Naive thymus-derived CD8-positive, alpha-beta T cell (primary cell): ENCODE measurements around the gene EXOSC3. TPM values are rescaled to one million over a fixed set of nuclear protein-coding genes. Genes with fewer than 3 reads are reported as not detected.
A peak's percentile ranks its signal among the peaks of the same experiment; 100 is the strongest.

Experiments
- ATAC-seq, 2 donors: fragments of 150-1000 bp; cut with Tn5 transposase in 1 of 2; sonication (Bioruptor Pico), chemical (Tn5 transposase) in 1 of 2; 1 replicate in 1 of 2; 2 replicates in 1 of 2; pipeline ENCODE4 v1.10.0; 2021; ENCODE audit warnings: mild to moderate bottlenecking in 2 of 2, moderate library complexity in 2 of 2
- POLR2A ChIA-PET: fragments of 350-600 bp; sonication (Branson Sonifier 250); formaldehyde crosslinking; loops from one replicate; lab custom pipeline; 2021; ENCODE audit warnings: antibody characterized with exemption; lab: Charles Lee
- DNase-seq, 10 donors: peaks; one replicate each; pipeline versions ENCODE4 v3.0.0 to v3.0.0-alpha.2; 2020 to 2022
- H3K27ac Mint-ChIP-seq, 10 donors: one replicate each; pipeline ENCODE4 v1.8.0; 2020 to 2022; ENCODE audit warnings: mild to moderate bottlenecking in 10 of 10, mixed read lengths in 10 of 10, moderate library complexity in 4 of 10, inconsistent platforms in 1 of 10
- H3K27me3 Mint-ChIP-seq, 5 donors: one replicate each; pipeline ENCODE4 v1.8.0; 2021 to 2022; ENCODE audit warnings: mixed read lengths in 5 of 5
- H3K36me3 Mint-ChIP-seq, 3 donors: one replicate each; pipeline ENCODE4 v1.8.0; 2020 to 2022; ENCODE audit warnings: mixed read lengths in 3 of 3, mild to moderate bottlenecking in 2 of 3, inconsistent platforms in 1 of 3
- H3K4me1 Mint-ChIP-seq, 4 donors: one replicate each; pipeline ENCODE4 v1.8.0; 2021 to 2022; ENCODE audit warnings: mixed read lengths in 4 of 4
- H3K4me3 Mint-ChIP-seq, 10 donors: one replicate each; pipeline ENCODE4 v1.8.0; 2020 to 2022; ENCODE audit warnings: mild to moderate bottlenecking in 10 of 10, mixed read lengths in 10 of 10, moderate library complexity in 6 of 10, inconsistent platforms in 1 of 10
- H3K9me3 Mint-ChIP-seq, 9 donors: one replicate each; pipeline ENCODE4 v1.8.0; 2020 to 2022; ENCODE audit warnings: mixed read lengths in 9 of 9, mild to moderate bottlenecking in 3 of 9, inconsistent platforms in 1 of 9, moderate library complexity in 1 of 9
- polyA plus RNA-seq, 3 donors: library from polyadenylated mRNA; unstranded; fragments of 300-500 nt; fragmentation: Illumina TruSeq; gene quantifications; one replicate each; pipeline ENCODE4 v1.2.3, GENCODE V29; 2021
- total RNA-seq, 8 experiments: library from RNA in 2 of 8; stranded (reverse) in 2 of 8; gene quantifications; one replicate each; pipeline ENCODE4 v1.2.3 and lab custom pipeline; 2021 to 2026

Gene EXOSC3
- total and polyA plus RNA-seq, 5 experiments from 2014 or later = 16.4 to 79.0 (median 36.0) TPM

- peak within 1 kb of the TSS; percentile 78 to 96 (median 89) for H3K27ac Mint-ChIP-seq
- H3K27me3 Mint-ChIP-seq = no peaks in the 10 kb centered on the region
- H3K4me1 Mint-ChIP-seq = peaks cover 12 to 43% (median 39%) of the 10 kb centered on the region in 4 donors
- H3K36me3 Mint-ChIP-seq = peaks cover 0 to 11% (median 3%) of the 10 kb centered on the region in 3 donors
- H3K4me3 Mint-ChIP-seq = peak within 1 kb of the TSS; percentile 87 to 96 (median 91)
- DNase-seq (peak; percentile 76 to 95 (median 88)), ATAC-seq (peak; percentile 83)
- POLR2A ChIA-PET = interaction anchor here (0.6 to 3.5 kb wide), 5 partner anchors 10 to 34 kb away, joined by 3 to 58 read pairs (median 3); partner anchors contain the start of gene EXOSC3
- H3K9me3 Mint-ChIP-seq = no peaks in the 10 kb centered on the region
Measured at GRCh38 chr9:37800631-37801286, 15.9 kb upstream of the EXOSC3 start, which contains the start of gene DCAF10. DCAF10 (plus strand) TSS chr9:37800797; CDS start chr9:37800867, 70 bp downstream.

DNA sequence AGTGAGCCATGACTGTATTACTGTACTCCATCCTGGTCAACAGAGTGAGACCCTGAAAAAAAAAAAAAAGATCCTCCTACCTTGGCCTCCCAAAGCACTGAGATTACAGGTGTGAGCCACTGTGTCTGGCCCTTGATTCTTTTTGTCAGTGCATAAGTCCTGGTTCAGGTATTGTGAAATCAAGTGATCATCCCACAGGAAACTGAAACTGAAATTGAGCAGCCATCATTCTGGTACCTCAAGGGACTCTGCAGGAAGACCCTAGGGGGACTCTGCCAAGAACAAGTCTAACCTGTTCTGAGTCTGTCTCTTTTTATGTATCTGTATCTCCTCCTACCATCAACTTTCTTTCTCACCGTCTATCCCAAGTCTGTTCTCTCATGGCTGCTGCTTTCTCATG lies 13.8 kb upstream of the EXOSC3 start:
- ATAC-seq (no peak), DNase-seq (no peak)
- peak overlapping the region in 6 of 10 donors; percentile 89 to 96 (median 94) for H3K4me3 Mint-ChIP-seq
- H3K9me3 Mint-ChIP-seq = no peaks in the 10 kb centered on the region
- POLR2A ChIA-PET = interaction anchor here (3.5 kb wide), 1 partner anchor 15 kb away, joined by 58 read pairs; the partner anchor contains the start of gene EXOSC3
- H3K4me1 Mint-ChIP-seq = peaks cover 8 to 36% (median 28%) of the 10 kb centered on the region in 4 donors
- no peaks in the 10 kb centered on the region for H3K36me3 Mint-ChIP-seq
- peak overlapping the region in 1 of 10 donors; percentile 21 for H3K27ac Mint-ChIP-seq
- peaks cover 0 to 1% (median 0%) of the 10 kb centered on the region in 5 donors for H3K27me3 Mint-ChIP-seq

GRCh38 chr9:37796232-37796631 lies 11.4 kb upstream of the EXOSC3 start:
- peaks cover under 1 to 3% (median 2%) of the 10 kb centered on the region in 3 donors for H3K36me3 Mint-ChIP-seq
- no peak overlapping the region for H3K27ac Mint-ChIP-seq
- H3K4me1 Mint-ChIP-seq = peaks cover 0 to 16% (median 9%) of the 10 kb centered on the region in 4 donors
- DNase-seq (no peak), ATAC-seq (no peak)
- H3K9me3 Mint-ChIP-seq = peaks cover 0 to under 1% (median 0%) of the 10 kb centered on the region in 9 donors
- H3K27me3 Mint-ChIP-seq = peaks cover 0 to 1% (median 0%) of the 10 kb centered on the region in 5 donors
- no peak overlapping the region for H3K4me3 Mint-ChIP-seq
- POLR2A ChIA-PET = no interaction called here

- peaks cover 0 to 4% (median 0%) of the 10 kb centered on the region in 4 donors for H3K4me1 Mint-ChIP-seq
- H3K27ac Mint-ChIP-seq = no peak overlapping the region
- no peak for ATAC-seq
- POLR2A ChIA-PET = no interaction called here
- no peak for DNase-seq
- H3K36me3 Mint-ChIP-seq = peaks cover 4 to 7% (median 6%) of the 10 kb centered on the region in 3 donors
- peaks cover 0 to 4% (median 0%) of the 10 kb centered on the region in 9 donors for H3K9me3 Mint-ChIP-seq
- peaks cover 0 to 5% (median 0%) of the 10 kb centered on the region in 5 donors for H3K27me3 Mint-ChIP-seq
- no peak overlapping the region for H3K4me3 Mint-ChIP-seq
Measured at GRCh38 chr9:37792122-37792521, 7.3 kb upstream of the EXOSC3 start.

- peaks cover 3 to 12% (median 6%) of the 10 kb centered on the region in 4 donors for H3K4me1 Mint-ChIP-seq
- DNase-seq = no peak
- H3K27ac Mint-ChIP-seq = no peak overlapping the region
- peaks cover 0 to 4% (median 0%) of the 10 kb centered on the region in 9 donors for H3K9me3 Mint-ChIP-seq
- H3K36me3 Mint-ChIP-seq = peaks cover 4 to 7% (median 6%) of the 10 kb centered on the region in 3 donors
- peaks cover 0 to 4% (median 0%) of the 10 kb centered on the region in 5 donors for H3K27me3 Mint-ChIP-seq
- no peak overlapping the region for H3K4me3 Mint-ChIP-seq
- ATAC-seq = no peak
- POLR2A ChIA-PET = no interaction called here
Measured at GRCh38 chr9:37790096-37790495, 5.2 kb upstream of the EXOSC3 start.

DNA sequence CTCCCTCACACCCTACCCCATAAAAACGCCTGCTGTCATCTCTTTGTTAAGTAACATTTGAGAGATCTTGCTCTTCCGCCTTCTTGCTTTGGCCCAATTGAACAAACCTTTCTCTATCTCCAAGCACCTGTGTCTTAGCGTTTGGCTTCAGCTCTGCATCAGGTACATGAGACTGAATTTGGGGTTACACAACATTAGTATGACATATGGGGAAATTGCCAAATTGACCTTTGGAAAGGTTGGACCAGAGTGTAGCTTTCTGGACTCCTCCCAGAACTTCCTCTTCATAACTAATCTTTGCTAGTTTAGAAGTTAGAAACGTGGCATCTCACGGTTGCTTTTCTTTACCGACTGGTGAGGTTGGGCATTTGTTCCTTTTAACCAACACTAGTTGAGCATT lies 3.5 kb upstream of the EXOSC3 start:
- peaks cover 7 to 29% (median 22%) of the 10 kb centered on the region in 4 donors for H3K4me1 Mint-ChIP-seq
- ATAC-seq (no peak), DNase-seq (no peak)
- peaks cover 0 to 4% (median 0%) of the 10 kb centered on the region in 9 donors for H3K9me3 Mint-ChIP-seq
- peaks cover 0 to 3% (median 0%) of the 10 kb centered on the region in 5 donors for H3K27me3 Mint-ChIP-seq
- H3K4me3 Mint-ChIP-seq = peak overlapping the region in 5 of 10 donors; percentile 10 to 61 (median 30)
- POLR2A ChIA-PET = no interaction called here
- H3K27ac Mint-ChIP-seq = peak overlapping the region in 3 of 10 donors; percentile 12 to 46 (median 44)
- peaks cover 6 to 7% (median 7%) of the 10 kb centered on the region in 3 donors for H3K36me3 Mint-ChIP-seq

- no peak overlapping the region for H3K4me3 Mint-ChIP-seq
- peaks cover 7 to 18% (median 13%) of the 10 kb centered on the region in 3 donors for H3K36me3 Mint-ChIP-seq
- POLR2A ChIA-PET = no interaction called here
- DNase-seq (no peak), ATAC-seq (no peak)
- H3K9me3 Mint-ChIP-seq = peaks cover 0 to 4% (median 0%) of the 10 kb centered on the region in 9 donors
- no peak overlapping the region for H3K27ac Mint-ChIP-seq
- H3K4me1 Mint-ChIP-seq = peaks cover 17 to 40% (median 33%) of the 10 kb centered on the region in 4 donors
- H3K27me3 Mint-ChIP-seq = peaks cover 0 to 3% (median 0%) of the 10 kb centered on the region in 5 donors
Measured at GRCh38 chr9:37787059-37787458, 2.2 kb upstream of the EXOSC3 start.

DNA sequence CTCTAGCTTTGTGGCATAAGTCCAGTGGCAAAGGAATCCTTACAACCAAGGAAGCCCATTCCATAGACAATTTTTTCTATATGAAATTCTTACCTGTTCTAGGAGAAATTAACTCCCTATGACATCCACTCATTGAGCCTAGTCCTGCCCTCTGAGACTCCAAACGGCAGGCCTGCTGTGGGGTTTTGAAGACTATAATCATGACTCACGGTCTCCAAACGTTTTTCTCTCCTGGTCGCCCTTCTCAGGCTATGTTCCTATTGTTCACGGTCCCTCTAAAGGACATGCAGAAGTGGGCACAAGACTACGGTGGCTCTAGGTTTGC lies 611 bp downstream of the EXOSC3 start:
- peak in 1 of 2 donors; percentile 3 for ATAC-seq
- peaks cover 18 to 46% (median 39%) of the 10 kb centered on the region in 4 donors for H3K4me1 Mint-ChIP-seq

GRCh38 chr9:37778534-37778933 lies 6.3 kb downstream of the EXOSC3 start:
- Mint-ChIP-seq H3K36me3 (peaks cover 7 to 81% (median 13%) of the 10 kb centered on the region in 3 donors), H3K27me3 (no peaks in the 10 kb centered on the region), H3K9me3 (no peaks in the 10 kb centered on the region), H3K4me3 (no peak overlapping the region), H3K27ac (peak overlapping the region in 2 of 10 donors; percentile 6 to 73), H3K4me1 (peaks cover 13 to 28% (median 21%) of the 10 kb centered on the region in 4 donors)
- DNase-seq (no peak), ATAC-seq (no peak)
- POLR2A ChIA-PET = no interaction called here

More for the DNA sequence above, 611 bp downstream of the EXOSC3 start:
- DNase-seq = no peak
- POLR2A ChIA-PET = interaction anchor here (1.2 to 3.7 kb wide), 8 partner anchors 10 to 319 kb away, joined by 3 to 58 read pairs (median 7); partner anchors contain the start of genes DCAF10 and ZBTB5
- H3K36me3 Mint-ChIP-seq = peaks cover 0 to 41% (median 8%) of the 10 kb centered on the region in 3 donors
- H3K27me3 Mint-ChIP-seq = peaks cover 0 to 3% (median 0%) of the 10 kb centered on the region in 5 donors
- H3K9me3 Mint-ChIP-seq = no peaks in the 10 kb centered on the region
- H3K27ac Mint-ChIP-seq = peak overlapping the region; percentile 92 to 99 (median 96)
- peak overlapping the region; percentile 95 to 99 (median 97) for H3K4me3 Mint-ChIP-seq

- ATAC-seq (no peak), DNase-seq (no peak)
- H3K27ac Mint-ChIP-seq = peak overlapping the region in 1 of 10 donors; percentile 41
- H3K4me1 Mint-ChIP-seq = peaks cover 0 to 10% (median 5%) of the 10 kb centered on the region in 4 donors
- no peak overlapping the region for H3K4me3 Mint-ChIP-seq
- H3K9me3 Mint-ChIP-seq = no peaks in the 10 kb centered on the region
- H3K27me3 Mint-ChIP-seq = no peaks in the 10 kb centered on the region
- POLR2A ChIA-PET = no interaction called here
- H3K36me3 Mint-ChIP-seq = peaks cover 5 to 79% (median 7%) of the 10 kb centered on the region in 3 donors
Measured at GRCh38 chr9:37776328-37776727, 8.5 kb downstream of the EXOSC3 start.

DNA sequence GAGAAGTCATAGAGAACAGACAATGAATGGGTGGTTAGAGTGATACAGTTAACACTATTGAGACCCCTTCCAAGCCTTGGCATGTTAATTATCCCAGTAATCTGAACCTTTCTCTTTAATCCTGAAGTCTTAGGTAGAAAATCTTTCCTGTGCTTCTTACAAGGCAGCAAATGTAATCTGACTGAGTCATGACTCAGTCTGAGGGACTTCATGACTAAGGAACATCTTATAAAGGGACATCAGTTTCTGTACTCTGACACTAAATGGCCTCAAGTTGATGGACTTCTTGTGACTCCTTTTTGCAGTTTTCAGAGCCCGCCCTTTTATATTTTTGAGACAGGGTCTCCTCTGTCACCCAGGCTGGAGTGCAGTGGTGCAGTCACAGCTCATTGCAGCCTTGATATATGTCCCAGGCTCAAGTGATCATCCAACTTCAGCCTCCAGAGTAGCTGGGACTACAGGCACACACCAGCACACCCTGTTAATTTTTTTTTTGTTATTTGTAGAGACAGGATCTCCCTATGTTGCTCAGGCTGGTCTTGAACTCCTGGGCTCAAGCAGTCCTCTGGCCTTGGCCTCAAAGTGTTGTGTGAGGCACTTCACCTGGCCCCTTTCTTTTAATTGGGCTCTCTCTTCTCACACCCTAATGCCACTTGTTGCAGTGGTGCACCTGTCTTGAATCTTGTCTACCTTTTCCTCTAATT lies 9.5 kb downstream of the EXOSC3 start:
- no peak overlapping the region for H3K4me3 Mint-ChIP-seq
- H3K27me3 Mint-ChIP-seq = no peaks in the 10 kb centered on the region
- ATAC-seq (no peak), DNase-seq (no peak)
- peaks cover 0 to 8% (median 4%) of the 10 kb centered on the region in 4 donors for H3K4me1 Mint-ChIP-seq
- POLR2A ChIA-PET = interaction anchor here (1.7 kb wide), 1 partner anchor 9 kb away, joined by 5 read pairs; the partner anchor contains the start of gene EXOSC3
- H3K27ac Mint-ChIP-seq = peak overlapping the region in 7 of 10 donors; percentile 7 to 70 (median 55)
- no peaks in the 10 kb centered on the region for H3K9me3 Mint-ChIP-seq
- H3K36me3 Mint-ChIP-seq = peaks cover 5 to 76% (median 7%) of the 10 kb centered on the region in 3 donors

- POLR2A ChIA-PET = interaction anchor here (1.5 kb wide), 1 partner anchor 15 kb away, joined by 6 read pairs; the partner anchor contains the start of gene EXOSC3
- Mint-ChIP-seq H3K27me3 (no peaks in the 10 kb centered on the region), H3K4me1 (peaks cover 0 to 21% (median 5%) of the 10 kb centered on the region in 4 donors), H3K27ac (peak overlapping the region in 5 of 10 donors; percentile 6 to 55 (median 47)), H3K4me3 (no peak overlapping the region), H3K36me3 (peaks cover 0 to 62% (median 4%) of the 10 kb centered on the region in 3 donors), H3K9me3 (no peaks in the 10 kb centered on the region)
- DNase-seq (no peak), ATAC-seq (no peak)
Measured at GRCh38 chr9:37769995-37770394, 14.9 kb downstream of the EXOSC3 start.
